Activated T-cell treated with anti-CD3 and anti-CD28 coated beads for 48 hours (primary cell): ENCODE measurements around the gene NEK10.

Experiments
- DNase-seq: peaks from one replicate; pipeline ENCODE4 v3.0.0-alpha.2; 2020; ENCODE audit warnings: low read depth

Gene NEK10

GRCh38 chr3:27239951-27240350 lies 129.2 kb downstream of the NEK10 start:
- DNase-seq, result no peak

- no peak for DNase-seq
Observed at GRCh38 chr3:27228805-27229204, 140.4 kb downstream of the NEK10 start.

DNA sequence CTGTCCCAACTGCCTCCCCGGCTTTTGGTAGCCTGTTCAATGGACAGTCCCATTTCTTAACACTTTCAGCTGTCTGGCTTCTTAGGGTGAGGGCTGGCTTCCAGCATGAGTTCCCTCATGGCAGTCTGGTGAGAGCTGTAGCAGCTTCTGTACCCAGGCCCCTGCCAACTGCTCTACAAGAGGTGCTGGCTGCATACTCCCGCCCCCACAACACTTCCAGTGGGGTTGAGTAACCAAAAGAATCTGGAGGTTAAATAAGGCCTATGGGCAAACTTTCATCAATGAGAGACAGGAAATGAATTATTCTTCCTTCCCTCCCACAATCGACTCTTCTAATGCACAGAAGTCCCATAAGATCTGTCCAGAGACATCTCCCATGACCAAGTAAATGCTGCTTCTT lies 145.0 kb downstream of the NEK10 start:
- no peak for DNase-seq

GRCh38 chr3:27221264-27221932 lies 147.8 kb downstream of the NEK10 start:
- no peak for DNase-seq

- DNase-seq, result no peak
Observed at GRCh38 chr3:27220166-27220565, 149.0 kb downstream of the NEK10 start.

GRCh38 chr3:27219127-27219845 lies 149.9 kb downstream of the NEK10 start:
- no peak for DNase-seq

DNA sequence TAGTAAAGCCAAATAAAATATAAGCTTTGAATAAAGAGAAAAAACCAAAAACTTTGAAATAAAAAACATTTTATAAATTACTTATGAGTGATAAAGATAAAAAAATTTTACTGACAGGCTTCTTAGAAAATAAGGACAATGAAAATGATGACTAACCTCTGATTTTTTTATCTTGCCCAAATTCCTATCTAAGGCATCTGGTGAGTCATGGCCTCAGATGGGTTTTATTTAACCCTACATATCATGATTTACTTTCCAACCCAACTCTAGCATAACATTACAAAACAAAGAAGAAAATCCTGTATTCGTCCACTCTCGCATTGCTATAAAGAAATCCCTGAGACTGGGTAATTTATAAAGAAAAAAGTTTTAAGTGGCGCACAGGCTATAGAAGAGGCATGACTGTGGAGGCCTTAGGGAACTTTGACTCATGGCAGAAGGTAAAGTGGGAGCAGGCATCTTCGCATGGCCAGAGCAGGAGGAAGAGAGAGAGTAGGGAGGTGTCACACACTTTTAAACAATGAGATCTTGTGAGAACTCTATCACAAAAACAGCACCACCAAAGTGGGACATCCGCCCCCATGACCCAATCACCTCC lies 152.1 kb downstream of the NEK10 start:
- no peak for DNase-seq

GRCh38 chr3:27216295-27216855 lies 152.8 kb downstream of the NEK10 start:
- no peak for DNase-seq

GRCh38 chr3:27213450-27213849 lies 155.7 kb downstream of the NEK10 start:
- DNase-seq, result no peak

GRCh38 chr3:27209617-27210264 lies 159.4 kb downstream of the NEK10 start:
- no peak for DNase-seq

DNA sequence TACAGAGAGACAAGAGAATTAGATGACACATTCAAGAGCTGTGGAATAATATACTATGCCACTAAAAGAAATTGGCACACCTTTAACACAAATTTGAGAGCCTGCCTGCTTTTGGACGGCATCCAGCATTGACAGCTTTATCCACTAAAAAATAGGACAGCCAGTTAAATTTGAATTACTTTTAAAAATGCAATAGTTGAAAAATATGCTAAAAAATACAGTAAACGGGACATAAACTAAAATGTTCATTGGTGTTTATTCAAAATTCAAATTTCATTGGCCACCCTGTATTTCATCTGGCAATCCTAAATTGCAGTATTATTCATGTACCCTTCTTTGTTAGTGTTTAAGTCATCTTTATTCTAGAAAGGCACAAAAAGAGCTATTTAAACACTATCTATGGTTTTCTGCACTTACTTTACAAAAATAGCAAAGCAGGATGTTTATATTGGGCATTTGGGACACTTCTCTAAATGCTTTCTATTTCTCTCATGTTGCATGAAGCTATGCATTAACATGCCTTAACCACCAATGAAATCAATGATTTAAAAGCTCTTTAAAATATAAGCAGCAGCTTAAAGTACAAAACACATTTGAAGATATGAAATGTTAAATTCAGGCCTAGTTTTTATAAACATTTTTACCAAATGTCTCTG lies 160.1 kb downstream of the NEK10 start:
- no peak for DNase-seq

GRCh38 chr3:27202959-27203358 lies 166.2 kb downstream of the NEK10 start:
- DNase-seq, result no peak

- no peak for DNase-seq
Observed at GRCh38 chr3:27201492-27201891, 167.7 kb downstream of the NEK10 start.

DNA sequence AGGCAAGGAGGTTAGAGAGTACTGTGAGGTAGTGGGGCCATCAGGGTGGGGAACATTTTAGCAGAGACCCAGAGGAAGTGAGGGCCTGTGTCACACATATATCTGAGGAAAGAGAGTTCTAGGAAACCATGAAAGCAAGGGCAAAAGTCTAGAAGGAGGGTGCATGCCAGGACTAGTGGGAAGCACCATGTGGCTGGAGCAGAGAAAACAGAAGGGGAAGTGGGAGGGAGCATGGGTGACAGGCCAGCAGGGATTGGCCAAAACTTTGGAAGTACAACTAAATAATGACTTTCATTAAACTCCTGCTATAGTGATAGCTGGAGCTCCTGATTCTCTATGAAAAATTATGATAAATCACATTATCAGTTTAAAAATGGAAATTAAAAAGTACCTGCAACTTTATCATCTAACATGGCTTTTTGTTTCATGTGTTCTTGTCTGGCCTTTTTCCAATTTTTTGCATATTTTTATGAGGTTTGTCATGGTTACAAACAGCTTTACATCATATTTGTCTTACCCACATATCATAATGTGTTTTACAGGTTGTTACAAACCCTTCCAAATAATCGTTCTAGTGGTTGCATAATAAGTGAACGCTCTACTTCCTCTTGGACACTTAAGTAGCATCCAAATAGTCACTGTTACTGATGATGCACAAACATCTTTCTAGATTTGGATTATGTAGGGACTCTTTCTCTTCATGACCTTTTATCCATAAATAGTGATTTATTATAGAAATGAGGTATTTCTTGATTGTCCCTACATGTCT lies 168.3 kb downstream of the NEK10 start:
- no peak for DNase-seq

DNA sequence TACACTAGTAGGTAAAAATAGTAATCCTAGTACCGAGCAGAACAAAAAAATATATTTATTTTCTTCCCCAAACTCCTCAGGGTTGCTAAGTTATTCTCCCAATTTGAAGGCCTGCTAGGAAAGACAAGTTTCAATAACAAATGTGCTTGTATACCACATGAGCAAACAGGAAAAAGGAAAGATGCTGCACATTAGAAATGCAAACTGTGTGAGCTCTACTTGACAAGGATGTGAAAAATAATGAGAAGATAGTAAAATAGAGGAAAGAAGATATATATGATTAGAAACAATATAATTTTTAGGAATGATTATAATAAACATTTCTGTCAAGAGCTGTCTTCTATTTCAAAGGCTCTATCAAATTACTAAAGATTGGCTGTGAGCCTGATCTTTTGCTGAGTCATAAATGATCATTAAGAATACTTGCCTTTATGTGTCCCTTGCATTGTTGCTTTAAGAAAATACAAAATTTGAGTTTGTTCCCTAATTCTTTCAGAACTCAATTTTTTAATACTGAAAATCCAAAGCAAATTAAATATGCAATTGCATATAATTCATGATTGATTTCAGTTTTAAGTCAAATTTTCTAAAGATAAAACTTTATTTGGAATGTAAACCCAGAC lies 174.2 kb downstream of the NEK10 start:
- no peak for DNase-seq

DNA sequence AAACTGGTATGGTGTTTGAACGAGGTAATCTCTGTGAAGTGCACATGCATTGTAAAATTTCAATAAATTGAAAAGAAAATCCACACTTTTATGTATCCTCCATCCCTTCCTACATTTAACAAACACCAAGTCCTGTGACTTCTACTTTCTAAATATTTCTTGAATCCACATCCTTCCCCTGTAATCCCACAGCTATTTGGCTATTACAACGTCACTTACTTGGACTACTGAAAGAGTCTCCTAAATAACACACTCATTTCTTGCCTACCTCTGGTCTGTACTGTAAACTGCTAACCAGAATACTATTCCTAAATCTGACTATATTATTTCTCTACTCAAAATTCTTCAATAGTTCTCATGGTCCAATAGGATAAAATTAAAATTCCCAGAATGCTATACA lies 176.1 kb downstream of the NEK10 start:
- no peak for DNase-seq

GRCh38 chr3:27186013-27186412 lies 183.2 kb downstream of the NEK10 start:
- no peak for DNase-seq

DNA sequence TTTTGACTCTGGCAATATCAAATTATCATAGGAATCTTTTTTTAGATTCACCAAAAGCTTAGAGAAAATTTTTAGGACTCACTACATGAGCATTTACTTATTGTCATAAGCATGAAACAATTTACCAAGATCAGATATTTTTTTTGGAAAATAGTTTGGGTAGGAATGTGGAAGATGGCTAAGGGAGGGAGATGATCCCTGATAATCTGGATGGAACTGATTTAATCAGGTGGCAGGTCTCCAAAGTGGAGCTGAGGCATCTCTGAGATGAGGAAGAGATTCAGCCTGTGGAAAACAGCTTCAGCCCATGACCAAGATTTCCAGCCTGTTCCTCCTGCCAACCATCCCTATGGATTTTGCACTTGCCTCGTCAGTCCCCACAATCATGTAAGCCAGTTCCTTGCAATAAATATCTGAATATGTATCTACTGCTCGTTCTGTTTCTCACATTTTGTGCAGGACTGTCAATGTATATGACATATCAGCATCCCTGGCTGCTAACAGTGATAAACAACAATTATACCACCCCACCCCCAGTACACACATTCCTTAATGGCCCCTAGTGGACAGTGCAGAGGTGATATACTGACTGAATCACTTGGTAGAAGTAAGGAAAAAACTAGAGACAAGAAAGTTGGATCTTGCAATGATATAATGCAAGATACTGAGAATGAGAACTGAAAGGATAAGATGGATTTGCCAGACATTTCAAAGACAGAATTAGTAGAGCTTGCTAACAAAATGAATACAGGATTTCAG lies 183.8 kb downstream of the NEK10 start:
- DNase-seq, result no peak

DNA sequence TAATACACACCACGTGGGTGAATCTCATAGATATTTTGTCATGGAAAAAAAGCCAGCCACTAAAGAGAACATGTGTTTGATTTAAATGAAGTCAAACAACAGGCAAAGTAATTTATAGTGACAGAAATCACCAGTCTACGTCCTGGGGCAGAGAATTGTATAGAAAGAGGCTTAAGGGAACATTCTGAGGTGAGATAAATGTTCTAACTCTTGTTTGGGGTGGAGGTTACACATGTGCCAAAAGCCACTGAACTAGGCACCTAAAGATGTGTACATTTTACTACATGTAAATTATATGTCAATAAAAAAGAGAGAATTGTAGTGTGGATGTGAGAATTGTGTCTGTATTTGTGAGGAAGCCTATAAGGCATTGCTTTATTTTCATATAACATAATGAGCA lies 184.9 kb downstream of the NEK10 start:
- DNase-seq, result no peak

GRCh38 chr3:27176256-27176655 lies 192.9 kb downstream of the NEK10 start:
- no peak for DNase-seq
